Measurements from ENCODE around the gene LRMDA.

DNA sequence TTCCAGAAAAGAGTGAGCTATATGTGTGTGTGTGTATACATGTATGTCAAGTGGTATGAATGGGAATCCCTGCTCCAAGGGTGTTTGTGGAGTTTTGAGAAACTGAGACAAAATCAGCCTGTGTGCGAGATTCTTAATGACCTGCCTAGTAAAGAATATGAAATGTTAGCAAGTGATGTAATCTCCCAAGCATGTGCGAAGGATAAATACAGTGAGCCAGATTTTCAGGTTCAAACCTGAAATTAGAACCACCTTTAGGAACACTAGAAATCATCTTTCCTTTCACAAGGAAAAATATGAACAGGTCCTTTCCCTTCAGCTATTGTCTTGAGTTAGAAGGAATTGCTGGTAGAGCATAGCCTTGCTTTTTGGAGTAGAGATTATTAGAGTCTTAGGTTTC, 457.6 kb downstream of the LRMDA start:
- TF ChIP-seq, protein P1, sequence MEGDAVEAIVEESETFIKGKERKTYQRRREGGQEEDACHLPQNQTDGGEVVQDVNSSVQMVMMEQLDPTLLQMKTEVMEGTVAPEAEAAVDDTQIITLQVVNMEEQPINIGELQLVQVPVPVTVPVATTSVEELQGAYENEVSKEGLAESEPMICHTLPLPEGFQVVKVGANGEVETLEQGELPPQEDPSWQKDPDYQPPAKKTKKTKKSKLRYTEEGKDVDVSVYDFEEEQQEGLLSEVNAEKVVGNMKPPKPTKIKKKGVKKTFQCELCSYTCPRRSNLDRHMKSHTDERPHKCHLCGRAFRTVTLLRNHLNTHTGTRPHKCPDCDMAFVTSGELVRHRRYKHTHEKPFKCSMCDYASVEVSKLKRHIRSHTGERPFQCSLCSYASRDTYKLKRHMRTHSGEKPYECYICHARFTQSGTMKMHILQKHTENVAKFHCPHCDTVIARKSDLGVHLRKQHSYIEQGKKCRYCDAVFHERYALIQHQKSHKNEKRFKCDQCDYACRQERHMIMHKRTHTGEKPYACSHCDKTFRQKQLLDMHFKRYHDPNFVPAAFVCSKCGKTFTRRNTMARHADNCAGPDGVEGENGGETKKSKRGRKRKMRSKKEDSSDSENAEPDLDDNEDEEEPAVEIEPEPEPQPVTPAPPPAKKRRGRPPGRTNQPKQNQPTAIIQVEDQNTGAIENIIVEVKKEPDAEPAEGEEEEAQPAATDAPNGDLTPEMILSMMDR (IDR thresholded peaks at IDR 0.05): no peak
- TF ChIP-seq POLR2AphosphoS5 (IDR thresholded peaks at IDR 0.05): no peak
- no peak for TF ChIP-seq POLR2A (IDR thresholded peaks at IDR 0.05)
